PFSK-1 (cell line): Measurements from ENCODE around the gene RPP25.

Source experiments
- FOXP2 ChIP-seq: optimal IDR thresholded peaks from 2 replicates; pipeline ENCODE3; 2011; ENCODE audit warnings: borderline replicate concordance, control low read depth, inconsistent platforms; ENCODE audit not compliant: insufficient read depth; ENCODE audit errors: extremely low read length, extremely low read depth
- POLR2AphosphoS5 ChIP-seq: IDR thresholded peaks from 2 replicates; pipeline ENCODE4 v1.6.1; 2012; ENCODE audit warnings: low read depth, mild to moderate bottlenecking, control low read depth, low read length, moderate library complexity
- SIN3A ChIP-seq: IDR thresholded peaks from 2 replicates; pipeline ENCODE4 v1.6.1; 2012; ENCODE audit warnings: mild to moderate bottlenecking, low read length, moderate library complexity, borderline replicate concordance; ENCODE audit not compliant: insufficient read depth
- TAF1 ChIP-seq: IDR thresholded peaks from 2 replicates; pipeline ENCODE4 v1.6.1; 2012; ENCODE audit warnings: low read length, control low read depth, borderline replicate concordance; ENCODE audit not compliant: insufficient read depth
- TF ChIP-seq, protein P1 (sequence below), 2 experiments: IDR thresholded peaks; 2 replicates each; pipeline versions ENCODE4 v1.6.1 to v1.8.0; 2011 to 2012; ENCODE audit warnings: low read depth in 2 of 2, low read length in 2 of 2, control low read depth in 1 of 2, inconsistent platforms in 1 of 2, mild to moderate bottlenecking in 1 of 2, moderate library complexity in 1 of 2; ENCODE audit not compliant: insufficient read depth in 1 of 2

Gene RPP25

DNA sequence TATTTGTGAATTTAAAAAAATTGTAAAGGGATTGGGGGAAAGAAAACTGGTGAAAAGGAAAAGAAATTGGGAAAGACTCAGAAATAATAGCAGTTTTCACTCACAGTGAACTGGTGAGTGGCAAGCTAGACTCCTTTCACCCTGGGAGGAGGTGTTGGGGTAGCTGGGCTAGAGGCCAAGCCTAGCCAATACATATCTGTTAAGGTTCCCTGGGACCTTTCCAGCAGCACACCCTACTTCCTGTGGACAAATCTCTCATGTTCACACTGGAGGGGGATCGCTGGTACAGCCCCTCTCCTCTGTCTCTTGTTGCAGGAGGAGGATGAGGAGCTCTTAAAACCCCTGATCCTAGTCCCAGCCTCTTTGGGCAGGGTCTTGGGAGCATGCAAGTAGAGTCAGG is 3.7 kb upstream of the RPP25 start:
- no peak for TF ChIP-seq SIN3A

DNA sequence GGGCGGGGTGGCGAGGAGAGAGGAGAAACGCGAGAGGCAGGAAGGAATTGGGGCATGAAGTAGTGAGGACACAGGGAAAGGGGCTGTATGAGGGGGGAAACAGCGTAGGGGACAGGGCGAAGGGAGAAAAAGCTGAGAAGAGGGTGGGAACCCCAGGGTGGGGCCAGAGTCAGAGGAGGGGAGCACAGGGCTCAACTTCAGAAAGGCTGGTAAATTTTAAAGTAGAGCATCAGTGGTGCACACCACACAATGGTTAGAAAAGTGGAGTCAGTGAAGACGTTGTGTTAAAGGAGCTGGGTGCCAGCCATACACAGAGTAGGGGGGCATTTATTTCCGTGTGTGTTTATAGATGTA is 3.0 kb upstream of the RPP25 start:
- TF ChIP-seq SIN3A (no peak), TAF1 (no peak), POLR2AphosphoS5 (no peak), FOXP2 (no peak)
- TF ChIP-seq, protein P1, sequence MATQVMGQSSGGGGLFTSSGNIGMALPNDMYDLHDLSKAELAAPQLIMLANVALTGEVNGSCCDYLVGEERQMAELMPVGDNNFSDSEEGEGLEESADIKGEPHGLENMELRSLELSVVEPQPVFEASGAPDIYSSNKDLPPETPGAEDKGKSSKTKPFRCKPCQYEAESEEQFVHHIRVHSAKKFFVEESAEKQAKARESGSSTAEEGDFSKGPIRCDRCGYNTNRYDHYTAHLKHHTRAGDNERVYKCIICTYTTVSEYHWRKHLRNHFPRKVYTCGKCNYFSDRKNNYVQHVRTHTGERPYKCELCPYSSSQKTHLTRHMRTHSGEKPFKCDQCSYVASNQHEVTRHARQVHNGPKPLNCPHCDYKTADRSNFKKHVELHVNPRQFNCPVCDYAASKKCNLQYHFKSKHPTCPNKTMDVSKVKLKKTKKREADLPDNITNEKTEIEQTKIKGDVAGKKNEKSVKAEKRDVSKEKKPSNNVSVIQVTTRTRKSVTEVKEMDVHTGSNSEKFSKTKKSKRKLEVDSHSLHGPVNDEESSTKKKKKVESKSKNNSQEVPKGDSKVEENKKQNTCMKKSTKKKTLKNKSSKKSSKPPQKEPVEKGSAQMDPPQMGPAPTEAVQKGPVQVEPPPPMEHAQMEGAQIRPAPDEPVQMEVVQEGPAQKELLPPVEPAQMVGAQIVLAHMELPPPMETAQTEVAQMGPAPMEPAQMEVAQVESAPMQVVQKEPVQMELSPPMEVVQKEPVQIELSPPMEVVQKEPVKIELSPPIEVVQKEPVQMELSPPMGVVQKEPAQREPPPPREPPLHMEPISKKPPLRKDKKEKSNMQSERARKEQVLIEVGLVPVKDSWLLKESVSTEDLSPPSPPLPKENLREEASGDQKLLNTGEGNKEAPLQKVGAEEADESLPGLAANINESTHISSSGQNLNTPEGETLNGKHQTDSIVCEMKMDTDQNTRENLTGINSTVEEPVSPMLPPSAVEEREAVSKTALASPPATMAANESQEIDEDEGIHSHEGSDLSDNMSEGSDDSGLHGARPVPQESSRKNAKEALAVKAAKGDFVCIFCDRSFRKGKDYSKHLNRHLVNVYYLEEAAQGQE (IDR thresholded peaks at IDR 0.05; ENCODE audit: insufficient read depth in 1 of 2, low read depth in 2 of 2, low read length in 2 of 2), result no peak

DNA sequence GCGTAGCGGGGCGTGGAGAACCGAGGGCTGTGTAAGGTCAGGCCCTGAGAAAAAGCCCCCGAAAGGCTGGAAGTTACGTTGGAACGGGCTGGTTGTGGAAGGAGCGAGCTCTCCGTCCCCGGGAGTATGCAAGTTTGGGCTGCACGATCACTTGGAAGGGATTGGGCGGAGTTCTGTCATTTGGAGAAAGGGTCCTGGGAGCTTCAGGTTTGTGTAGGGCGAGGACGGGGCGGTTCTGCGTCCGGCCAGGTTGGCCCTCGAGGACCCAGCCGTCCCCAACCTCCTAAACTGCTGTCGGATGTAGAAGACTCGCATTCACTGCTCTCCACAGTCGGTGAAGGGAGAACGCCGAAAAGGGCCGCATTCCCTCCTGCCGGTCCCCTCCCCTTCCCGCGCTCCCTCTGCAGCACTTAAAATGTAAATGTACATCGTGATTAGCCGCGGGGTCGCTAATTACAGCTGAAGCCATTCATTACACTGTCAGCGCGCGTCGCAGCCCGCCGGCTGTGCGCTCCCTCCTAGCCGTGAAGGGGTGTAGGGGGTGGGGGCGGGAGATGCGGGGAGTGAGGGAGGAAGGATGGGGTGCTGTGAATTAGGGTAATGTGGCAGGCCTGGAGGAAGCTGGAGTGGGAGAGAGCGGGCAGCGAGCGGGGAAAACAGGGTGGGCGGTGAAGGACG is 2.5 kb upstream of the RPP25 start:
- no peak for TF ChIP-seq SIN3A
- no peak for TF ChIP-seq TAF1
- TF ChIP-seq POLR2AphosphoS5, result no peak

DNA sequence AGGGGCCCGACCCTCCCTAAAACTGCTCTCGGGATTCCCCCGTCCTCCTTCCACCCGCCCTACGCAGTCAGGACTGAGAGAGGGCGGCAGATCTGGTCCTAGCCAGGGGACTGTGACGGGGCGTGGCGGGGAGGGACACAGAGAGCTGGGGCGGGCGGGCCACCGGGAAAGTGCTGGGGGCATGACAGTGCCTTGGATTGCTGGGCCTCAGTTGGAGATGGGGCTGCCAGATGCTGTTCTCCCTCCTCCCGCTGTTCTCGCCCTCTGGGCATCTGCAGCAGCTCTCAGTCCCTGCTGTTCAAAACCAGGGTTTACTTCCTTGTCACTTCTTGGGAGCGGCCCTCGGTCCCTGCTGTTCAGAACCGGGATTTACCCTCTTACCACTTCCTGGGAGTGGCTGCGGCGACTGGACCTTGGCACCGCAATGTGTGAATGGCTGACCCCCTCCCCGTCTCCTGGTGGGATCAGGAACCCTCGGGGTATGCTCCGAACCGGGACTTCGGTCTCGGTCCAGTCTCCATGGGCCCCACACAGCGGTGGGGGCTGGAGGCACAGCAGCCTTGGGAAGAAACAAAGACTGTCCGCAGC is 1.8 kb upstream of the RPP25 start:
- TF ChIP-seq FOXP2 (no peak), POLR2AphosphoS5 (no peak), SIN3A (no peak), TAF1 (no peak)
- TF ChIP-seq, protein P1 (IDR thresholded peaks at IDR 0.05; ENCODE audit: insufficient read depth in 1 of 2, low read depth in 2 of 2, low read length in 2 of 2), result no peak

DNA sequence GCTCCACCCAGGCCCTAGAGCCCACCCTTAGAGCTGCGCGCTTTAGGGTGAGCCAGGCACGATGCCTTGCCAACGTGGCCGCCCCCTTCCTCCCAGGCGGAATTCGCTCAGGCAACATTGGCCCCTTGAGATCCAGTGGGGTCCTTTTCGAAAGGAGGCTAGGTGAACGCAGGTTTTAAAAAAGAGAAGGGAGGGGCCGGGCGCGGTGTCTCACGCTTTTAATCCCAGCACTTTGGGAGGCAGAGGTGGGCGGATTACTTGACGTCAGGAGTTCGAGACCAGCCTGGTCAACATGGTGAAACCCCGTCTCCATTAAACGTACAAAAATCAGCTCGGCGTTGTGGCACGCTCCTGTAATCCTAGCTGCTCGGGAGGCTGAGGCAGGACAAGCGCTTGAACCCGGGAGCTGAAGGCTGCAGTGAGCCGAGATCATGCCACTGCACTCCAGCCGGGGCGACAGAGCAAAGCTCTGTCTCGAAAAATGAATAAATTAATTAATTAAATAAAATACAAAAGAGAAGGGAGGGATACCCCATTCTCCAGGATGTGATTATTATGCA is 984 bp upstream of the RPP25 start:
- TF ChIP-seq, protein P1 (IDR thresholded peaks at IDR 0.05; ENCODE audit: insufficient read depth in 1 of 2, low read depth in 2 of 2, low read length in 2 of 2), result no peak
- TF ChIP-seq SIN3A (no peak), FOXP2 (no peak), TAF1 (no peak), POLR2AphosphoS5 (no peak)

DNA sequence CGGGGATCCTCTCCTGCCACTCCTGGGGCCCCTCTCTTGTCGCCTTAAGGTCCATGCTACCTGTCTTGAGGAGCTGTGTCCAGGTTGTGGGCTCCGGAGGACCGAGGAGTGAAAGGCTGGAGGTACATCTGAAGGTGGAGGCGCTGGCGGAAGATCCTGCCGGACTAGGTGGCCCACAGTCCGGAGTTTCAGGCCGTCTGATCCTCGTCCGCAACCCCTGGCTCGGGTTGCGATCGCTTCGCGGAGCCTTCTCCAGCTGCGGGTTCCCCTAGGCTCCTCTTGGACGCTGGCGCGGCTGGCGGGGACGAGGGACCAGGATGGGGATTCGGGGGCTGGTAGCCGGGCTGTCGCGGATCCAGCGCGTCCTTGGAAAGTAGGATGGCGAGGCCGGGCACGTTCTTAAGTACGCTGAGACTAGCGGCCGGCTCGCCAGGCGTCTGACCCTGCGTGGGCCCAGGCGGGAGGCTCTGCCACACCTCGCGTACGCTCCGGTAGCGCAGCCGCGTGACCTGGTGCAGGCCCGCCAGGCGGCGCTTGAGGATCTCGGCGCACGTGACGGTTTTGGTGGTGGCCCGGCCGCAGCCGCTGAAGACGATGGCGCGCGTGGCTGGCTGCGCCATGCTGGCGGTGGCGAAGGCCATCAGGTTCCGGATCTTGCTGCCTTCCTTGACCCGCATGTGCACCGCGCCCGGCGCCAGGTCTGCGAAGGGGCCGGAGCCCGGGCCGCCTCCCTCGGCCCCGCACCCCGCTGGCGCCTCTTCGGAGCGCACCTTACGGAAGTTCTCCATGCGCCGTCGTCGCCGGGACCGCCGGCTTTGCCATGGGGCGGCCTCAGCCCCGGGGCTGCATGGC is 550 bp downstream of the RPP25 start:
- TF ChIP-seq TAF1 (no peak), POLR2AphosphoS5 (no peak), SIN3A (no peak), FOXP2 (no peak)
- TF ChIP-seq, protein P1 (IDR thresholded peaks at IDR 0.05; ENCODE audit: insufficient read depth in 1 of 2, low read depth in 2 of 2, low read length in 2 of 2), result no peak
